HepG2 (cell line): ENCODE data around the gene ZMYND8. TPM values are rescaled to one million over a fixed set of nuclear protein-coding genes. Genes with fewer than 3 reads are reported as not detected.

ENCODE experiments used
- HNRNPL ChIP-seq: fragments of 200-400 bp; formaldehyde crosslinking; IDR thresholded peaks from 2 replicates; pipeline ENCODE4 v1.6.1; 2017; ENCODE audit warnings: mild to moderate bottlenecking, low read depth, low read length
- KDM1A ChIP-seq: IDR thresholded peaks from 2 replicates; pipeline ENCODE4 v1.6.1; 2016; ENCODE audit warnings: missing compliant biosample characterization
- PLRG1 ChIP-seq: fragments of 450-650 bp; conservative IDR thresholded peaks from 2 replicates; pipeline ENCODE4 v1.6.1; 2016
- PRDM15 ChIP-seq: sonication (generic); formaldehyde crosslinking; IDR thresholded peaks from 2 replicates; pipeline ENCODE4 v1.4.0; 2020; ENCODE audit warnings: missing genetic modification reagents
- RNF2 ChIP-seq: fragments of 450-650 bp; conservative IDR thresholded peaks from 2 replicates; pipeline ENCODE4 v1.6.1; 2016; ENCODE audit warnings: low read depth
- RXRA ChIP-seq: sonication (generic); formaldehyde crosslinking; IDR thresholded peaks from 2 replicates; pipeline ENCODE4 v1.5.1; 2020; ENCODE audit warnings: missing genetic modification reagents
- SRF ChIP-seq: IDR thresholded peaks from 2 replicates; pipeline ENCODE4 v1.6.1; 2011; ENCODE audit warnings: mild to moderate bottlenecking, low read depth, low read length, moderate library complexity
- ZBTB1 ChIP-seq: sonication (generic); formaldehyde crosslinking; IDR thresholded peaks from 2 replicates; pipeline ENCODE4 v1.4.0; 2020; ENCODE audit warnings: missing genetic modification reagents, borderline replicate concordance
- ZNF383 ChIP-seq: sonication (generic); formaldehyde crosslinking; IDR thresholded peaks from 2 replicates; pipeline ENCODE4 v1.4.0; 2020; ENCODE audit warnings: missing genetic modification reagents, mild to moderate bottlenecking, borderline replicate concordance
- ZNF468 ChIP-seq: sonication (generic); formaldehyde crosslinking; IDR thresholded peaks from 2 replicates; pipeline ENCODE4 v1.8.0; 2022; ENCODE audit warnings: mild to moderate bottlenecking, moderate library complexity, missing genetic modification reagents
- ZNF557 ChIP-seq: sonication (generic); formaldehyde crosslinking; IDR thresholded peaks from 2 replicates; pipeline ENCODE4 v1.4.0; 2020; ENCODE audit warnings: missing genetic modification reagents
- ZNF572 ChIP-seq: sonication (generic); formaldehyde crosslinking; IDR thresholded peaks from 2 replicates; pipeline ENCODE4 v1.5.1; 2020; ENCODE audit warnings: mild to moderate bottlenecking, missing genetic modification reagents
- ZSCAN12 ChIP-seq: sonication (generic); formaldehyde crosslinking; IDR thresholded peaks from 2 replicates; pipeline ENCODE4 v1.9.0; 2021; ENCODE audit warnings: mild to moderate bottlenecking, missing genetic modification reagents
- ZZZ3 ChIP-seq: sonication (generic); formaldehyde crosslinking; IDR thresholded peaks from 2 replicates; pipeline ENCODE4 v1.4.0; 2020; ENCODE audit warnings: missing genetic modification reagents, mild to moderate bottlenecking, borderline replicate concordance
- polyA plus RNA-seq, 8 experiments: library from polyadenylated mRNA; depleted of rRNA in 3 of 8; stranded (reverse) in 7 of 8; unstranded in 1 of 8; fragments of >200 nt; fragmentation: Illumina TruSeq in 4 of 8; extraction: Trizol in 4 of 8; gene quantifications; 2 replicates each; pipeline versions ENCODE4 v1.2.1 to v1.2.3, GENCODE V29; 2011 to 2016; ENCODE audit warnings: low read depth in 4 of 8, missing spikeins in 1 of 8, mixed read lengths in 1 of 8; ENCODE audit not compliant: insufficient read depth in 1 of 8
- total RNA-seq, 5 experiments: library from RNA; depleted of rRNA; stranded (reverse); fragments of >200 nt; fragmentation: Illumina TruSeq; extraction: Trizol; gene quantifications; 2 replicates each; pipeline ENCODE4 v1.2.3, GENCODE V29; 2016; ENCODE audit warnings: low read depth in 1 of 5
- TF ChIP-seq, protein P1 (sequence below): sonication (generic); formaldehyde crosslinking; IDR thresholded peaks from 2 replicates; pipeline ENCODE4 v1.8.0; 2022; ENCODE audit warnings: mild to moderate bottlenecking, missing genetic modification reagents
- TF ChIP-seq, protein P2 (sequence below): sonication (generic); formaldehyde crosslinking; conservative IDR thresholded peaks from 2 replicates; pipeline ENCODE4 v1.8.1; 2023; ENCODE audit warnings: missing genetic modification reagents
- TF ChIP-seq, protein P3 (sequence below): sonication (generic); formaldehyde crosslinking; IDR thresholded peaks from 2 replicates; pipeline ENCODE4 v1.5.1; 2020; ENCODE audit warnings: mild to moderate bottlenecking, moderate library complexity, missing genetic modification reagents
- TF ChIP-seq, protein P4 (sequence below): sonication (generic); formaldehyde crosslinking; IDR thresholded peaks from 2 replicates; pipeline ENCODE4 v1.4.0; 2020; ENCODE audit warnings: missing genetic modification reagents, mild to moderate bottlenecking, borderline replicate concordance

The ZMYND8 gene
- total and polyA plus RNA-seq, 2 of the 13 experiments (the other 11 are each of a cell fraction or from before 2014, with no cell fraction given) = 53.9 to 84.7 TPM

GRCh38 chr20:47357296-47358038, 968 bp upstream of the ZMYND8 start (continued):
- TF ChIP-seq PRDM15 (CRISPR knock-in tag) (peak; percentile 86), KDM1A (CRISPR knock-in tag) (peak; percentile 60; the same call in 1 of the 2 replicates), ZZZ3 (CRISPR knock-in tag) (peak; percentile 98), ZNF468 (CRISPR knock-in tag) (no peak), ZSCAN12 (CRISPR knock-in tag) (peak; percentile 98), RNF2 (peak; percentile 74), RXRA (CRISPR knock-in tag) (peak; percentile 96), ZNF383 (no peak), PLRG1 (no peak), ZNF557 (CRISPR knock-in tag) (peak; percentile 99), HNRNPL (peak; percentile 62; the same call in 1 of the 2 replicates), ZBTB1 (CRISPR knock-in tag) (no peak; the same call in 1 of the 2 replicates), SRF (peak; percentile 7), ZNF572 (CRISPR knock-in tag) (peak; percentile 91; the same call in 1 of the 2 replicates)
- TF ChIP-seq, protein P1, sequence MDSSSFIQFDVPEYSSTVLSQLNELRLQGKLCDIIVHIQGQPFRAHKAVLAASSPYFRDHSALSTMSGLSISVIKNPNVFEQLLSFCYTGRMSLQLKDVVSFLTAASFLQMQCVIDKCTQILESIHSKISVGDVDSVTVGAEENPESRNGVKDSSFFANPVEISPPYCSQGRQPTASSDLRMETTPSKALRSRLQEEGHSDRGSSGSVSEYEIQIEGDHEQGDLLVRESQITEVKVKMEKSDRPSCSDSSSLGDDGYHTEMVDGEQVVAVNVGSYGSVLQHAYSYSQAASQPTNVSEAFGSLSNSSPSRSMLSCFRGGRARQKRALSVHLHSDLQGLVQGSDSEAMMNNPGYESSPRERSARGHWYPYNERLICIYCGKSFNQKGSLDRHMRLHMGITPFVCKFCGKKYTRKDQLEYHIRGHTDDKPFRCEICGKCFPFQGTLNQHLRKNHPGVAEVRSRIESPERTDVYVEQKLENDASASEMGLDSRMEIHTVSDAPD = peak; percentile 92
- TF ChIP-seq, protein P2, sequence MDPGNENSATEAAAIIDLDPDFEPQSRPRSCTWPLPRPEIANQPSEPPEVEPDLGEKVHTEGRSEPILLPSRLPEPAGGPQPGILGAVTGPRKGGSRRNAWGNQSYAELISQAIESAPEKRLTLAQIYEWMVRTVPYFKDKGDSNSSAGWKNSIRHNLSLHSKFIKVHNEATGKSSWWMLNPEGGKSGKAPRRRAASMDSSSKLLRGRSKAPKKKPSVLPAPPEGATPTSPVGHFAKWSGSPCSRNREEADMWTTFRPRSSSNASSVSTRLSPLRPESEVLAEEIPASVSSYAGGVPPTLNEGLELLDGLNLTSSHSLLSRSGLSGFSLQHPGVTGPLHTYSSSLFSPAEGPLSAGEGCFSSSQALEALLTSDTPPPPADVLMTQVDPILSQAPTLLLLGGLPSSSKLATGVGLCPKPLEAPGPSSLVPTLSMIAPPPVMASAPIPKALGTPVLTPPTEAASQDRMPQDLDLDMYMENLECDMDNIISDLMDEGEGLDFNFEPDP (CRISPR knock-in tag) = peak; percentile 98
- TF ChIP-seq, protein P3, sequence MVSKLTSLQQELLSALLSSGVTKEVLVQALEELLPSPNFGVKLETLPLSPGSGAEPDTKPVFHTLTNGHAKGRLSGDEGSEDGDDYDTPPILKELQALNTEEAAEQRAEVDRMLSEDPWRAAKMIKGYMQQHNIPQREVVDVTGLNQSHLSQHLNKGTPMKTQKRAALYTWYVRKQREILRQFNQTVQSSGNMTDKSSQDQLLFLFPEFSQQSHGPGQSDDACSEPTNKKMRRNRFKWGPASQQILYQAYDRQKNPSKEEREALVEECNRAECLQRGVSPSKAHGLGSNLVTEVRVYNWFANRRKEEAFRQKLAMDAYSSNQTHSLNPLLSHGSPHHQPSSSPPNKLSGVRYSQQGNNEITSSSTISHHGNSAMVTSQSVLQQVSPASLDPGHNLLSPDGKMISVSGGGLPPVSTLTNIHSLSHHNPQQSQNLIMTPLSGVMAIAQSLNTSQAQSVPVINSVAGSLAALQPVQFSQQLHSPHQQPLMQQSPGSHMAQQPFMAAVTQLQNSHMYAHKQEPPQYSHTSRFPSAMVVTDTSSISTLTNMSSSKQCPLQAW (CRISPR knock-in tag) = peak; percentile 98
- TF ChIP-seq, protein P4, sequence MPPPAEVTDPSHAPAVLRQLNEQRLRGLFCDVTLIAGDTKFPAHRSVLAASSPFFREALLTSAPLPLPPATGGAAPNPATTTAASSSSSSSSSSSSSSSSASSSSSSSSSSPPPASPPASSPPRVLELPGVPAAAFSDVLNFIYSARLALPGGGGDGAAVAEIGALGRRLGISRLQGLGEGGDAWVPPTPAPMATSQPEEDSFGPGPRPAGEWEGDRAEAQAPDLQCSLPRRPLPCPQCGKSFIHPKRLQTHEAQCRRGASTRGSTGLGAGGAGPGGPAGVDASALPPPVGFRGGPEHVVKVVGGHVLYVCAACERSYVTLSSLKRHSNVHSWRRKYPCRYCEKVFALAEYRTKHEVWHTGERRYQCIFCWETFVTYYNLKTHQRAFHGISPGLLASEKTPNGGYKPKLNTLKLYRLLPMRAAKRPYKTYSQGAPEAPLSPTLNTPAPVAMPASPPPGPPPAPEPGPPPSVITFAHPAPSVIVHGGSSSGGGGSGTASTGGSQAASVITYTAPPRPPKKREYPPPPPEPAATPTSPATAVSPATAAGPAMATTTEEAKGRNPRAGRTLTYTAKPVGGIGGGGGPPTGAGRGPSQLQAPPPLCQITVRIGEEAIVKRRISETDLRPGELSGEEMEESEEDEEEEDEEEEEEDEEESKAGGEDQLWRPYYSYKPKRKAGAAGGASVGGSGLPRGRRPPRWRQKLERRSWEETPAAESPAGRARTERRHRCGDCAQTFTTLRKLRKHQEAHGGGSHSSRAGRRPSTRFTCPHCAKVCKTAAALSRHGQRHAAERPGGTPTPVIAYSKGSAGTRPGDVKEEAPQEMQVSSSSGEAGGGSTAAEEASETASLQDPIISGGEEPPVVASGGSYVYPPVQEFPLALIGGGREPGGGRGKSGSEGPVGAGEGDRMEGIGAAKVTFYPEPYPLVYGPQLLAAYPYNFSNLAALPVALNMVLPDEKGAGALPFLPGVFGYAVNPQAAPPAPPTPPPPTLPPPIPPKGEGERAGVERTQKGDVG (CRISPR knock-in tag) = peak; percentile 55; the same call in 1 of the 2 replicates
